GM23338 (cell line): ENCODE results near the gene ACTA2.

Experiments used
- CREB1 ChIP-seq: fragments of 250-450 bp; sonication (Bioruptor Pico); IDR thresholded peaks from 2 replicates; pipeline ENCODE4 v1.5.0; 2020; ENCODE audit warnings: low read depth, mild to moderate bottlenecking, moderate library complexity
- CTCF ChIP-seq, 2 experiments: fragments of 200-600 bp in 1 of 2; sonication (generic) in 1 of 2; conservative IDR thresholded peaks; 2 replicates each; pipeline versions ENCODE4 v1.5.1 to v1.6.1; 2016 to 2017; ENCODE audit warnings: antibody characterized with exemption in 2 of 2, low read depth in 2 of 2, mild to moderate bottlenecking in 2 of 2, moderate library complexity in 1 of 2
- ETS1 ChIP-seq: IDR thresholded peaks from 2 replicates; pipeline ENCODE4 v1.6.1; 2016; ENCODE audit warnings: antibody characterized with exemption
- EZH2 ChIP-seq: fragments of 200-600 bp; sonication (generic); IDR thresholded peaks from one replicate; pipeline ENCODE4 v1.8.0; 2017; ENCODE audit warnings: antibody characterized with exemption, mild to moderate bottlenecking, low read depth; ENCODE audit not compliant: unreplicated experiment
- EZH2phosphoT487 ChIP-seq: fragments of 200-600 bp; sonication (generic); IDR thresholded peaks from one replicate; pipeline ENCODE4 v1.8.1; 2018; ENCODE audit warnings: antibody characterized with exemption; ENCODE audit not compliant: unreplicated experiment
- JUNB ChIP-seq: IDR thresholded peaks from one replicate; pipeline ENCODE4 v1.6.1; 2016; ENCODE audit warnings: antibody characterized with exemption; ENCODE audit not compliant: unreplicated experiment
- REST ChIP-seq: IDR thresholded peaks from one replicate; pipeline ENCODE4 v1.6.1; 2018; ENCODE audit warnings: antibody characterized with exemption; ENCODE audit not compliant: unreplicated experiment
- ZNF114 ChIP-seq: fragments of 250-450 bp; sonication (Bioruptor Pico); IDR thresholded peaks from 2 replicates; pipeline ENCODE4 v1.5.0; 2020; ENCODE audit warnings: mild to moderate bottlenecking, moderate library complexity

- TF ChIP-seq CTCF (conservative IDR thresholded peaks at IDR 0.05; ENCODE audit: low read depth in 2 of 2), result no peak
- TF ChIP-seq EZH2phosphoT487, result no peak
- no peak for TF ChIP-seq ETS1
- TF ChIP-seq ZNF114 (CRISPR knock-in tag), result no peak
- TF ChIP-seq EZH2, result no peak
- no peak for TF ChIP-seq REST
- TF ChIP-seq JUNB, result no peak
- TF ChIP-seq CREB1, result no peak
Observed at GRCh38 chr10:88927416-88927690, 25.2 kb downstream of the ACTA2 start.
